Colonic mucosa (tissue), 4 donors: ENCODE data around the gene FBLN5. TPM values are rescaled to one million over a fixed set of nuclear protein-coding genes. Genes with fewer than 3 reads are reported as not detected.

Source experiments
- DNase-seq: peaks from one replicate; pipeline ENCODE4 v3.0.0-alpha.2; 2020
- H3K27ac ChIP-seq: fragments of 200-600 bp; one replicate; pipeline ENCODE4 v1.8.0; 2021
- H3K27me3 ChIP-seq: fragments of 200-600 bp; one replicate; pipeline ENCODE4 v1.8.0; 2021
- H3K36me3 ChIP-seq: fragments of 200-600 bp; one replicate; pipeline ENCODE4 v1.8.0; 2021
- H3K4me1 ChIP-seq: fragments of 200-600 bp; one replicate; pipeline ENCODE4 v1.8.0; 2021; ENCODE audit warnings: mild to moderate bottlenecking
- H3K4me3 ChIP-seq: fragments of 200-600 bp; one replicate; pipeline ENCODE4 v1.8.0; 2021
- H3K9ac ChIP-seq, 2 donors: one replicate each; pipeline ENCODE4 v1.7.0; 2013; ENCODE audit warnings: control low read depth in 2 of 2, low read depth in 2 of 2, low read length in 2 of 2
- H3K9me3 ChIP-seq: fragments of 200-600 bp; one replicate; pipeline ENCODE4 v1.8.0; 2021
- intact Hi-C: fragments of 100-400 bp; cut with DNase I; formaldehyde crosslinking; loops from one replicate; pipeline ENCODE4 v1.14.1; 2022
- total RNA-seq, 2 donors: library from RNA; stranded (reverse); fragmentation: NEBNext Ultra II Directional in 1 of 2; extraction: Animal tissue kit (Norgen Biotek cat#: 25700) in 1 of 2; gene quantifications; one replicate each; pipeline ENCODE4 v1.2.1, GENCODE V29; 2021
- TF ChIP-seq, protein P1 (sequence below): fragments of 200-600 bp; IDR thresholded peaks from one replicate; pipeline ENCODE4 v1.8.0; 2022; ENCODE audit warnings: antibody characterized with exemption, mild to moderate bottlenecking
- donor health status: healthy.
- donor health status: DM: no; HTN: no; CAD: no.
- donor health status: DM: no; HTN: no; CAD: no.

Gene FBLN5
- total RNA-seq, 2 donors from 2014 or later = 4.2 to 14.5 TPM

DNA sequence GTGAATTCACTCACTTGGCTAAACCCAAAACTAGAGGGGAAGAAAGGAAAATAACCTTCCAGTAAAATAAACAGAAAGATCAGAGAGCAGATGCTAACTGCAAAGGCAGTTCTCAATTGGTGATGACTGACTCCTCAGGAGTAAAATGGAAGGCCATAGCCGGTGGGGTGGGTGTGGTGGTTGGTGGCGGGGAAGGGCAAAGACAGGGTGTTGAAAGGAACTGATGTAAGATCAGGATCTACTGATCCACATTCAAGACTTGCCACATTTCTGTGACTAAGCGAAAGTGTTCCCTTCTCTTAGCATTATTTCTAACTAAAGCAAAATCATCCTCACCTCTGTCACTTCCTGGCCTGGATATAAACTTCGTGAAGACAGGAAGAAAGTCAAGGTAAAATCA, 53.8 kb downstream of the FBLN5 start:
- TF ChIP-seq, protein P1, sequence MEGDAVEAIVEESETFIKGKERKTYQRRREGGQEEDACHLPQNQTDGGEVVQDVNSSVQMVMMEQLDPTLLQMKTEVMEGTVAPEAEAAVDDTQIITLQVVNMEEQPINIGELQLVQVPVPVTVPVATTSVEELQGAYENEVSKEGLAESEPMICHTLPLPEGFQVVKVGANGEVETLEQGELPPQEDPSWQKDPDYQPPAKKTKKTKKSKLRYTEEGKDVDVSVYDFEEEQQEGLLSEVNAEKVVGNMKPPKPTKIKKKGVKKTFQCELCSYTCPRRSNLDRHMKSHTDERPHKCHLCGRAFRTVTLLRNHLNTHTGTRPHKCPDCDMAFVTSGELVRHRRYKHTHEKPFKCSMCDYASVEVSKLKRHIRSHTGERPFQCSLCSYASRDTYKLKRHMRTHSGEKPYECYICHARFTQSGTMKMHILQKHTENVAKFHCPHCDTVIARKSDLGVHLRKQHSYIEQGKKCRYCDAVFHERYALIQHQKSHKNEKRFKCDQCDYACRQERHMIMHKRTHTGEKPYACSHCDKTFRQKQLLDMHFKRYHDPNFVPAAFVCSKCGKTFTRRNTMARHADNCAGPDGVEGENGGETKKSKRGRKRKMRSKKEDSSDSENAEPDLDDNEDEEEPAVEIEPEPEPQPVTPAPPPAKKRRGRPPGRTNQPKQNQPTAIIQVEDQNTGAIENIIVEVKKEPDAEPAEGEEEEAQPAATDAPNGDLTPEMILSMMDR = no peak
- H3K4me1 ChIP-seq = no peaks in the 10 kb centered on the region
- H3K27ac ChIP-seq = no peak overlapping the region
- H3K36me3 ChIP-seq = no peaks in the 10 kb centered on the region
- no peaks in the 10 kb centered on the region for H3K27me3 ChIP-seq
- H3K4me3 ChIP-seq = no peak overlapping the region
- H3K9me3 ChIP-seq = no peaks in the 10 kb centered on the region
- intact Hi-C loops = no loop called here
- no peak for DNase-seq
- H3K9ac ChIP-seq = no peak overlapping the region

DNA sequence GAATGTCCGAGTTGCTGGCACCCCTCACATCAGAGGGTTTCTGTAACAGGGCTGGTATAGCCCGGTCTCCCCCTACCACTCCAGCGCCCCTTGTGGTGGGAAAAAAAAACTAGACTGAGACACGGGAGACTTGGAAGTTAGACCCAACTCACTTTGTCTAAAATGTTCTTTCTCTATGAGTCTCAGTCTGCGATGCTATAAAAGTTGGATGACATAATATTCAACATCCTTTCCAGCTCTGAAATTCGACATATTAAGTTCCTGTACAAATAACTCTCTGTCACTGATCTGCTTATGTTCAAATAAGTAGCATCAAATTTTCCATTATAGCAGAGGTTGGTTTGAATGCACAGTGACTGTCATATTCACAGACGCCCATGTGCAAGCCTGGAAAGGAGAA, 54.5 kb downstream of the FBLN5 start:
- TF ChIP-seq, protein P1 = peak; percentile 47
- Histone ChIP-seq H3K27me3 (no peaks in the 10 kb centered on the region), H3K9me3 (no peaks in the 10 kb centered on the region), H3K4me1 (no peaks in the 10 kb centered on the region), H3K9ac (no peak overlapping the region), H3K27ac (no peak overlapping the region), H3K4me3 (no peak overlapping the region), H3K36me3 (no peaks in the 10 kb centered on the region)
- DNase-seq = no peak
- intact Hi-C loops = no loop called here

DNA sequence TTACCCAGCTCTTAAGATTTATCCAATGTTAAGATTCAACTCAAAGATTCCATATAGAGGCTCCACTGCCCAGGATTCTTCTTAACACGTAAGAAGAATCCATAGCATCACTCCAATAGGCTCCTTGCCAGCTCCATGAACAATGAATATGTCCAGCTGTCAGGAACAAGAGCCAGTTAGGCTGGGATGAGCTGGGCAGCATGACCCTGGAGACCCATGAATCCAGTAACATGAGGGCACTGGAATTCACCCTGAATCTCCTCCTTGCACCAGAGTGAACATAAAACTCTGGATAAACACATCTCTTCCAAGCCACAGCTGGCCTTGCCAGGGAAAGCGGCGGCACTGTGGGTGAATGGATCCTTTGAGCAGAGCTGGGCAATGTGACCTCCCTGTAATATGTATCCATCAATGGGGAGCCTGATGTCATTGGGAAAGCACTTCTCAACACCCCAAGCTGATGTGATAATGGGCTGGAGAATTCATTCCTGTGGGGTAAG, 55.7 kb downstream of the FBLN5 start:
- no peak for DNase-seq
- TF ChIP-seq, protein P1 = no peak

DNA sequence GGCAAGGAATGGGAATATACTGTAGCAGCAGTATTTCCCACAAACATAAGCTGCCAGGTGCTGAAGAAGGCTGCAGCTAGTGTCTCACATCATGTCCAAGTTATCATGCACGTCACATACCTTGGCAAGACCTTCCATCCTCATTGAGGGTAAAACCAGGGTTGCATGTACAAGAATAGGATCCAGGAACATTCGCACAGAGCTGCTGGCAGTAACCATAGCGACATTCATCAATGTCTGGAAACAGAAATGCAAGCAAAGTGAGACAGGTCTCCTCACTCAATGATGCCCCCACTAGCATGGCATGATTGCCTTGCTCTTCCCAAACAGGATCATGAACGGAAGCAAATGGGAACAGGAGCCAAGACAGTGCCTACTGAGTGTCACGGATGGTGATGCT, 56.4 kb downstream of the FBLN5 start:
- no peak overlapping the region for H3K9ac ChIP-seq
- no peak for DNase-seq

More for the DNA sequence above, 55.7 kb downstream of the FBLN5 start:
- Histone ChIP-seq H3K27ac (no peak overlapping the region), H3K9me3 (no peaks in the 10 kb centered on the region), H3K4me3 (no peak overlapping the region), H3K27me3 (no peaks in the 10 kb centered on the region), H3K36me3 (no peaks in the 10 kb centered on the region), H3K4me1 (no peaks in the 10 kb centered on the region), H3K9ac (no peak overlapping the region)
- intact Hi-C loops = no loop called here

DNA sequence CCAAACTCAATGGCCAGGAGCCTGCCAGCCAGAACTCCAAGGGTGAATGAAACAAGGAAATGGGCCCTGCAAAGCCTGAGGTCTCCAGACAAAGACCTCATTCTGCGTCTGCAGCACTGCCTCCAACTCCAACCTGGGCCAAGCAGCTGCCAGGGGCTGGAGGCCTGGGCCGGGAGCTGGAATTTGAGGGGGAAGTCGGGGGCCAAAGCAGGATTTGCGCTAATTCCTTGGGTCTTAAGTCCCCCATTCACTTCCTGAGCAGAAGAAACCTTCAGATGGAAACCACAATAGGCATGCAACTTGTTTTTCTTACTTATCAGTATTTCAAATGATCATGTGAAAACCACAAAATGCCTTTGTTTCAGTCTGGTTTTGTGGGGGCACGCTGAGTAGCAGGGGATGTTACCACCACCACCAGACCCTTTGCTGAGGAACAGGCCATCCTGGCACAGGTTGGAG, 57.2 kb downstream of the FBLN5 start:
- TF ChIP-seq, protein P1 = no peak
- intact Hi-C loops = no loop called here
- no peaks in the 10 kb centered on the region for H3K4me1 ChIP-seq
- DNase-seq = no peak
- H3K9me3 ChIP-seq = no peaks in the 10 kb centered on the region
- H3K4me3 ChIP-seq = no peak overlapping the region
- H3K27ac ChIP-seq = no peak overlapping the region
- H3K9ac ChIP-seq = no peak overlapping the region
- H3K36me3 ChIP-seq = no peaks in the 10 kb centered on the region
- H3K27me3 ChIP-seq = no peaks in the 10 kb centered on the region

More for the DNA sequence above, 56.4 kb downstream of the FBLN5 start:
- Histone ChIP-seq H3K4me1 (no peaks in the 10 kb centered on the region), H3K27me3 (no peaks in the 10 kb centered on the region), H3K4me3 (no peak overlapping the region), H3K9me3 (no peaks in the 10 kb centered on the region), H3K27ac (no peak overlapping the region), H3K36me3 (no peaks in the 10 kb centered on the region)
- TF ChIP-seq, protein P1 = no peak
- intact Hi-C loops = no loop called here
